ENCODE results near the gene SNX25.
"Not testable (repeated sequence)": the region's sequence is repeated elsewhere in the genome, so short reads cannot be mapped to it uniquely, and the experiment has no call there.

The SNX25 gene

GRCh38 chr4:185317880-185318279 lies 108.5 kb downstream of the SNX25 start:
- no peak for TF ChIP-seq CTCF (IDR thresholded peaks at IDR 0.05; ENCODE audit: borderline replicate concordance, insufficient read depth, low read depth, low read length)
- H3K4me3 ChIP-seq (ENCODE audit: low read depth, low read length): no peak overlapping the region

- H3K4me3 ChIP-seq (ENCODE audit: low read depth, low read length): no peak overlapping the region
- no peak for TF ChIP-seq CTCF (IDR thresholded peaks at IDR 0.05; ENCODE audit: borderline replicate concordance, insufficient read depth, low read depth, low read length)
Observed at GRCh38 chr4:185318679-185319078, 109.3 kb downstream of the SNX25 start.

- no peak for TF ChIP-seq CTCF (IDR thresholded peaks at IDR 0.05; ENCODE audit: borderline replicate concordance, insufficient read depth, low read depth, low read length)
- no peak overlapping the region for H3K4me3 ChIP-seq (ENCODE audit: low read depth, low read length)
Observed at GRCh38 chr4:185322803-185323202, 113.4 kb downstream of the SNX25 start.

- TF ChIP-seq CTCF (IDR thresholded peaks at IDR 0.05; ENCODE audit: borderline replicate concordance, insufficient read depth, low read depth, low read length): no peak
- no peak overlapping the region for H3K4me3 ChIP-seq (ENCODE audit: low read depth, low read length)
Observed at GRCh38 chr4:185323606-185324005, 114.2 kb downstream of the SNX25 start.

GRCh38 chr4:185324361-185324760 lies 115.0 kb downstream of the SNX25 start:
- H3K4me3 ChIP-seq (ENCODE audit: low read depth, low read length): not testable (repeated sequence)

GRCh38 chr4:185325721-185326120 lies 116.3 kb downstream of the SNX25 start:
- not testable (repeated sequence) for H3K4me3 ChIP-seq (ENCODE audit: low read depth, low read length)

GRCh38 chr4:185328586-185328985 lies 119.2 kb downstream of the SNX25 start:
- no peak for TF ChIP-seq CTCF (IDR thresholded peaks at IDR 0.05; ENCODE audit: borderline replicate concordance, insufficient read depth, low read depth, low read length)
- H3K4me3 ChIP-seq (ENCODE audit: low read depth, low read length): no peak overlapping the region

GRCh38 chr4:185329879-185330510 lies 120.6 kb downstream of the SNX25 start:
- H3K4me3 ChIP-seq (ENCODE audit: low read depth, low read length): not testable (repeated sequence)
